PC-9 (cell line): ENCODE results near the gene APBA3. TPM values are rescaled to one million over a fixed set of nuclear protein-coding genes. Genes with fewer than 3 reads are reported as not detected.

ENCODE experiments used
- BruUV-seq: library from RNA; stranded (reverse); fragments of 400-500 nt; replicated peaks from 2 replicates; lab custom pipeline; 2021; lab: Mats Ljungman, UMichigan
- CTCF ChIA-PET: fragments of 300-600 bp; sonication (Branson Sonifier 250); formaldehyde crosslinking; loops from one replicate; lab custom pipeline; 2022; ENCODE audit warnings: antibody characterized with exemption; lab: Charles Lee
- POLR2A ChIA-PET: fragments of 300-600 bp; sonication (Branson Sonifier 250); formaldehyde crosslinking; loops from one replicate; lab custom pipeline; 2022; ENCODE audit warnings: antibody characterized with exemption; ENCODE audit not compliant: unreplicated experiment; lab: Charles Lee
- DNase-seq, 2 experiments: peaks; one replicate each; pipeline versions ENCODE4 v3.0.0 to v3.0.0-alpha.2; 2015 to 2022; ENCODE audit warnings: mixed read lengths in 1 of 2
- H2AFZ ChIP-seq: fragments of 200-600 bp; sonication (generic); 2 replicates; pipeline ENCODE4 v1.8.1; 2017; ENCODE audit warnings: antibody characterized with exemption
- H3F3A ChIP-seq: fragments of 200-600 bp; sonication (generic); 2 replicates; pipeline ENCODE4 v1.8.1; 2017; ENCODE audit warnings: antibody characterized with exemption, mild to moderate bottlenecking, low read depth; ENCODE audit not compliant: insufficient read depth
- H3K27ac ChIP-seq: fragments of 200-600 bp; sonication (generic); 2 replicates; pipeline ENCODE4 v1.6.1; 2016; ENCODE audit warnings: mixed run types
- H3K27me3 ChIP-seq: fragments of 200-600 bp; sonication (generic); 2 replicates; pipeline ENCODE4 v1.6.1; 2016; ENCODE audit warnings: low read depth, mixed run types; ENCODE audit not compliant: insufficient read depth
- H3K36me3 ChIP-seq: fragments of 200-600 bp; sonication (generic); 2 replicates; pipeline ENCODE4 v1.6.1; 2016; ENCODE audit warnings: low read depth, mixed run types
- H3K4me1 ChIP-seq: fragments of 200-600 bp; sonication (generic); replicated peaks from 2 replicates; pipeline ENCODE4 v1.6.1; 2016; ENCODE audit warnings: mixed run types; ENCODE audit not compliant: insufficient read depth
- H3K4me2 ChIP-seq: fragments of 200-600 bp; sonication (generic); 2 replicates; pipeline ENCODE4 v1.6.1; 2017; ENCODE audit warnings: mixed run types
- H3K4me3 ChIP-seq: fragments of 200-600 bp; sonication (generic); 2 replicates; pipeline ENCODE4 v1.6.1; 2016; ENCODE audit warnings: mixed run types
- H3K79me2 ChIP-seq: fragments of 200-600 bp; sonication (generic); 2 replicates; pipeline ENCODE4 v1.6.1; 2017; ENCODE audit warnings: low read depth, mixed run types
- H3K9me2 ChIP-seq: fragments of 200-600 bp; sonication (generic); 2 replicates; pipeline ENCODE4 v1.8.1; 2017; ENCODE audit warnings: mild to moderate bottlenecking; ENCODE audit not compliant: insufficient read depth
- H3K9me3 ChIP-seq: fragments of 200-600 bp; sonication (generic); 2 replicates; pipeline ENCODE4 v1.8.1; 2016; ENCODE audit warnings: low read depth; ENCODE audit not compliant: insufficient read depth
- H4K20me1 ChIP-seq: fragments of 200-600 bp; sonication (generic); 2 replicates; pipeline ENCODE4 v1.8.1; 2017; ENCODE audit not compliant: insufficient read depth
- CTCF ChIP-seq: fragments of 200-600 bp; sonication (generic); conservative IDR thresholded peaks from 2 replicates; pipeline ENCODE4 v1.6.1; 2017; ENCODE audit warnings: mixed run types, antibody characterized with exemption, mild to moderate bottlenecking, moderate library complexity
- EZH2 ChIP-seq: fragments of 200-600 bp; sonication (generic); IDR thresholded peaks from 2 replicates; pipeline ENCODE4 v1.8.0; 2017; ENCODE audit warnings: antibody characterized with exemption, low read depth
- intact Hi-C: fragments of 100-400 bp; cut with micrococcal nuclease; formaldehyde crosslinking; loops from one replicate; pipeline ENCODE4 v1.10.0; 2022; ENCODE audit not compliant: unreplicated experiment
- total RNA-seq: library from RNA; stranded (reverse); gene quantifications from 2 replicates; pipeline ENCODE4 v1.2.3, GENCODE V29; 2021

The APBA3 gene
- total RNA-seq, 1 experiment from 2014 or later, result 16.0 TPM

- Histone ChIP-seq H3K27me3 (no peaks in the 10 kb centered on the region), H3K9me3 (no peaks in the 10 kb centered on the region), H3K4me2 (no peak overlapping the region), H3K27ac (no peak overlapping the region), H3K4me3 (no peak overlapping the region), H3K79me2 (no peaks in the 10 kb centered on the region), H3F3A (no peaks in the 10 kb centered on the region), H3K36me3 (no peaks in the 10 kb centered on the region), H4K20me1 (no peaks in the 10 kb centered on the region), H3K4me1 (no peaks in the 10 kb centered on the region), H3K9me2 (no peaks in the 10 kb centered on the region), H2AFZ (no peak overlapping the region)
- POLR2A ChIA-PET, result no interaction called here
- intact Hi-C loops, result no loop called here
- no peak for TF ChIP-seq EZH2
- TF ChIP-seq CTCF, result no peak
- BruUV-seq, result no TSS peak
- CTCF ChIA-PET, result no interaction called here
- DNase-seq, result no peak
Measured at GRCh38 chr19:3773814-3774515, 12.5 kb upstream of the APBA3 start.

GRCh38 chr19:3771906-3772455 is 10.5 kb upstream of the APBA3 start, which contains the start of gene RAX2:
RAX2 (minus strand) TSS chr19:3772228; CDS start chr19:3771742, 486 bp downstream.
- no peak within 1 kb of the TSS for H3K27ac ChIP-seq
- no peak for TF ChIP-seq CTCF
- no peak for TF ChIP-seq EZH2
- DNase-seq, result no peak
- H3K9me3 ChIP-seq, result no peaks in the 10 kb centered on the region
- no peaks in the 10 kb centered on the region for H3K79me2 ChIP-seq
- no peaks in the 10 kb centered on the region for H3K9me2 ChIP-seq
- H2AFZ ChIP-seq, result no peak within 1 kb of the TSS
- intact Hi-C loops, result no loop called here
- BruUV-seq, result no TSS peak
- H3K27me3 ChIP-seq, result no peaks in the 10 kb centered on the region
- no peaks in the 10 kb centered on the region for H4K20me1 ChIP-seq
- H3K4me3 ChIP-seq, result no peak within 1 kb of the TSS
- POLR2A ChIA-PET, result no interaction called here
- H3K4me1 ChIP-seq, result no peaks in the 10 kb centered on the region
- no peak within 1 kb of the TSS for H3K4me2 ChIP-seq
- no peaks in the 10 kb centered on the region for H3K36me3 ChIP-seq
- CTCF ChIA-PET, result no interaction called here
- H3F3A ChIP-seq, result no peaks in the 10 kb centered on the region

GRCh38 chr19:3771000-3771905 is 9.8 kb upstream of the APBA3 start:
- Histone ChIP-seq H3K4me3 (no peak overlapping the region), H4K20me1 (no peaks in the 10 kb centered on the region), H3K79me2 (no peaks in the 10 kb centered on the region), H3K36me3 (no peaks in the 10 kb centered on the region), H3K27ac (no peak overlapping the region), H3K9me2 (no peaks in the 10 kb centered on the region), H3K4me1 (no peaks in the 10 kb centered on the region), H3F3A (no peaks in the 10 kb centered on the region), H2AFZ (no peak overlapping the region), H3K4me2 (no peak overlapping the region), H3K27me3 (no peaks in the 10 kb centered on the region), H3K9me3 (no peaks in the 10 kb centered on the region)
- no TSS peak for BruUV-seq
- DNase-seq, result no peak
- TF ChIP-seq EZH2 (no peak), CTCF (no peak)
- intact Hi-C loops, result no loop called here
- ChIA-PET POLR2A (no interaction called here), CTCF (no interaction called here)
